ENCODE results near the gene SPTLC2.
"Not testable (repeated sequence)": the region's sequence is repeated elsewhere in the genome, so short reads cannot be mapped to it uniquely, and the experiment has no call there.

Gene SPTLC2

DNA sequence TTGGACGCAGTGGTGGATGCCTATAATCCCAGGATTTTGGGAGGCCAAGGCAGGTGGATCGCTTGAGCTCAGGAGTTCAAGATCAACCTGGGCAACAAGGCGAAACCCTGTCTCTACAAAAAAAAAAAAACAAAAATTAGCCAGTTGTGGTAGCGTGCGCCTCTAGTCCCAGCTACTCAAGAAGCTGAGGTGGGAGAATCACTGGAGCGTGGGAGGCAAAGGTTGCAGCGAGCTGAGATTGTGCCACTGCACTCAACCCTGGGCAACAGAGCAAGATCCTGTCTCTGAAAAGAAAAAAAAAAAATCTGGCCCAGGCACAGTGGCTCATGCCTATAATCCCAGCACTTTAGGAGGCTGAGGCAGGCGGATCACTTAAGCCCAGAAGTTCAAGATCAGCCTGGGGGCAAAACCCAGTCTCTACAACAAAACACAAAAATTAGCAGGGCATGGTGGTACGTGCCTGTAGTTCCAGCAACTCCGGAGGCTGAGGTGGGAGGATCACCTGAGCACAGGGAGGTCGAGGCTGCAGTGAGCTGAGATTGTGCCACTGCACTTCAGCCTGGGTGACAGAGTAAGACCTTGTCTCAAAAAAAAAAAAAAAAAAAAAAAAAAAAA, 27.9 kb downstream of the SPTLC2 start:
- DNase-seq (ENCODE audit: low read depth), result not testable (repeated sequence)

DNA sequence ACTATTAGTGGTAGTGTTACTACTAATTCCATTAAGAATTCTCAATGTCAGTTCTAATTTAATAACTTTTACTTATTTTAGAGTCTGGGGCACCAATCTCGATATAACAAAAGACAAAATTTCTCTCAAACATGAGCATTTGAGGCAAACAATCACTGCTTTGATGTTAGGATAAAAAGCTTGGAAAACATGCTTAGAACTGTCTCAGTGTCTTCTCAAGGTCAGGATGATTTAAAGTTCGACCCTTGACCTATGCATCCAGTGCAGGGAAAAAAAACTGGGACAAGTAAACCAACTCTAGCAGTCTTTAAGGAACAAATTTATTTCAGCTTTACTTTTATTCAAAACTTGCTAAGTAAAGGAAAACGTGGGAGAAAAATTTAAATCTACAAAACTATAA, 31.1 kb downstream of the SPTLC2 start:
- no peak for DNase-seq (ENCODE audit: low read depth)

- no peak for DNase-seq (ENCODE audit: low read depth)
Observed at GRCh38 chr14:77584809-77585208, 31.6 kb downstream of the SPTLC2 start.

- DNase-seq (ENCODE audit: low read depth), result no peak
Observed at GRCh38 chr14:77583657-77584056, 32.8 kb downstream of the SPTLC2 start.

DNA sequence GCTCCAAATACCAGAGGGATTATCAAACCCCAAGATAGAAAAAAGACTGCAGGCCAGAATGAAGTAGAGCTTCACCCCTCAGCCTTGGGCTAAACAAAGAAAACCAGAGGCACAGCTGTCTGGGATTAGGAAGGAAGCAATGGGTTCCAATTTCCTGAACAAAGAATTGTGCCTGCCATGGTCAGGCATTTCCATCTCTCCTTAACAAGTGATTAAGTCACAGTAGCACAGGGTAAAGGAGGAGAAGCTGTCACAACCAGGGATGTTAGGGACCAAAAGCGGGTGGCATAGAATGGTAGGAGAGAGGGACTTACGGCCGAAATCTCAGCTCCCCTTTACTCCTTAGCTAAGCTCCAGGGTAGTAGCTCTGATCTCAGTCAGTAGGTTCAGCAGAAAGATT, 33.9 kb downstream of the SPTLC2 start:
- DNase-seq (ENCODE audit: low read depth), result no peak

DNA sequence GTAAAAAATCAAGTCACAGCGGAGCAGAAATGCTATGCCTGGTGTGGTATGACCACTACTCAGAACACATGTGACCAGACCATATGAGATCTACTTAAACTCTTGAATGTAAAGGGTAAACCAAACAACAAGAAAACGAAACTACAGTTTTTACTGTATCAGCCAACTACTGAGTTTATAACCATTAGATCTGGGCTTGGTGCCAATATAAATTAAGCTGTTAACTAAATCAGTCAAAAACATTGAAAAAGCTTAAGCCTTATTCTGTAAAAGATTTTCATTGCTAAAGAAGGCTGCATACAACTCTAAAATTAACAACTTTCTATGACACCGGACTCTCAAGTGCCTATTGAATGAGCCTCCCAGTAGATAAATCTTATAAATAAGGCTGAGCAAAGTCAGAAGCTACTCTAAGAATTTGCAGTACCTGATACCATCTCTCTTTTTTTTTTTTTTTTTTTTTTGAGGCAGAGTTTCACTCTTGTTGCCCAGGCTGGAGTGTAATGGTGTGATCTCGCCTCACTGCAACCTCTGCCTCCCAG, 35.4 kb downstream of the SPTLC2 start:
- DNase-seq (ENCODE audit: low read depth), result no peak

GRCh38 chr14:77580477-77580876, 36.0 kb downstream of the SPTLC2 start:
- DNase-seq (ENCODE audit: low read depth), result no peak

DNA sequence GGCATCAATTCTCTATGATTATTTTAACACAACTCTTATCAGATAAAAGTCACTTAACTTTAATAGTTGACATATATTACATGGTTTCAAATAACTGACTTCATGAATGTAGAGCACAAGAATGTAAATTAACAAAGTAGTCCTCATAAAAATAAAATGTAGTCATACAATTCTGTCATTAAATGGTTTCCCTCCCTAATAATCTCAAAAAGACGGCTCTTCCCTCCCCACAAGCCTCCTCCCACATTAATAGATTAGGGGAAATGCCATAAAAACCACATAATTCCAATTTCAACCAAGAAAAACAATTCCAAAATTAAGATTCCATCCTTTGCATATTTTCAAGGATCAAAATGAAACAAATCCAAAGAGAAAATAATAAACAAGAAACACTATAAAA, 36.7 kb downstream of the SPTLC2 start:
- DNase-seq (ENCODE audit: low read depth), result no peak

- DNase-seq (ENCODE audit: low read depth), result no peak
Observed at GRCh38 chr14:77579065-77579464, 37.4 kb downstream of the SPTLC2 start.

DNA sequence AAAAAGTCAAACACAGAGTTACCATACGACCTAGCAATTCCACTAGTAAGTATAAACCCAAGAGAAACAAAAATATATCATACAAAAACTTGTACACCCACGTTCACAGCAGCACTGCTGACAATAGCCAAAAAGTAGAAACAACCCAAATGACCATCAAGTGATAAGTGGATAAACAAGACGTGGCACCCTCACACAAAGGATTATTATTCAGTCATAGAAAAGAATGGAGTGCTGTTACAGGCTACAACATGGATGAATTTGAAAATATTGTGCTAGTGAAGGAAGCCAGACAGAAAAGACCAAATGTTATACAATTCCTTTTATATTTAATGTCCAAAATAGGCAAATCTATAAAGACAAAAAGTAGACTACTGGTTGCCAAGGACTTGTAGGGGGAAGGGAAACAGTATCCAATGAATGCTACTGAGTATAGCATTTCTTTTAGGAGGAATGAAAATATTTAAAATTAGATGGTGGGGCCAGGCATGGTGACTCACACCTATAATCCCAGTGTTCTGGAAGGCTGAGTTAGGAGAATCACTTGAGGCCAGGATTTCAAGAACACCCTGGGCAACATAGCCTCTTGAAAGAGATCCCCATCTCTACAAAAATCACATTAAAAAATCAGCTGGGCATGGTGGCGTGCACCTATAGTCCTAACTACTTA, 41.9 kb downstream of the SPTLC2 start:
- no peak for DNase-seq (ENCODE audit: low read depth)

- DNase-seq (ENCODE audit: low read depth), result no peak
Observed at GRCh38 chr14:77573964-77574363, 42.5 kb downstream of the SPTLC2 start.

- no peak for DNase-seq (ENCODE audit: low read depth)
Observed at GRCh38 chr14:77570706-77571268, 45.6 kb downstream of the SPTLC2 start.

- no peak for DNase-seq (ENCODE audit: low read depth)
Observed at GRCh38 chr14:77565994-77566305, 50.5 kb downstream of the SPTLC2 start.

- DNase-seq (ENCODE audit: low read depth), result no peak
Observed at GRCh38 chr14:77565289-77565993, 51.0 kb downstream of the SPTLC2 start.

GRCh38 chr14:77562681-77563080, 53.8 kb downstream of the SPTLC2 start:
- no peak for DNase-seq (ENCODE audit: low read depth)

GRCh38 chr14:77561881-77562280, 54.6 kb downstream of the SPTLC2 start:
- DNase-seq (ENCODE audit: low read depth), result no peak

GRCh38 chr14:77559381-77559780, 57.1 kb downstream of the SPTLC2 start:
- no peak for DNase-seq (ENCODE audit: low read depth)

DNA sequence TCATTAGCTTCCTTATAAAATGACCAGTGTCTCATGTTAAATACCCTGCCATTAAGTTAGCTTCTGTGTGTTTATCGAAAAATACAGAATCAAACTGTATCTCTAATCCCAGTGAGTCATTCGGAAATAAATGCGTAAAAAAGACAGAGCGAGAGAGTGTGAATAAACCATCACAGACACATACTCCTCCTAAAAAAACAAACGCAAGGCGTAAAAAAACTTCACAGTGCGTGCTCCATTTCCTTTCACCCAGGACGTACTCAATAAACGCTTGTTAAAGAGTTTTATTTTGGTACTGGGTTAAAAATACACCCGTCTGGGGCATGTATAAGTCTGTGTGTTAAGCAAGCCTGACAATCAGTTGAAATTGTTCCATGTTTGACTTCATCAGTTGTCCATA, 59.0 kb downstream of the SPTLC2 start:
- DNase-seq (ENCODE audit: low read depth), result no peak

GRCh38 chr14:77556946-77557345, 59.5 kb downstream of the SPTLC2 start:
- no peak for DNase-seq (ENCODE audit: low read depth)

DNA sequence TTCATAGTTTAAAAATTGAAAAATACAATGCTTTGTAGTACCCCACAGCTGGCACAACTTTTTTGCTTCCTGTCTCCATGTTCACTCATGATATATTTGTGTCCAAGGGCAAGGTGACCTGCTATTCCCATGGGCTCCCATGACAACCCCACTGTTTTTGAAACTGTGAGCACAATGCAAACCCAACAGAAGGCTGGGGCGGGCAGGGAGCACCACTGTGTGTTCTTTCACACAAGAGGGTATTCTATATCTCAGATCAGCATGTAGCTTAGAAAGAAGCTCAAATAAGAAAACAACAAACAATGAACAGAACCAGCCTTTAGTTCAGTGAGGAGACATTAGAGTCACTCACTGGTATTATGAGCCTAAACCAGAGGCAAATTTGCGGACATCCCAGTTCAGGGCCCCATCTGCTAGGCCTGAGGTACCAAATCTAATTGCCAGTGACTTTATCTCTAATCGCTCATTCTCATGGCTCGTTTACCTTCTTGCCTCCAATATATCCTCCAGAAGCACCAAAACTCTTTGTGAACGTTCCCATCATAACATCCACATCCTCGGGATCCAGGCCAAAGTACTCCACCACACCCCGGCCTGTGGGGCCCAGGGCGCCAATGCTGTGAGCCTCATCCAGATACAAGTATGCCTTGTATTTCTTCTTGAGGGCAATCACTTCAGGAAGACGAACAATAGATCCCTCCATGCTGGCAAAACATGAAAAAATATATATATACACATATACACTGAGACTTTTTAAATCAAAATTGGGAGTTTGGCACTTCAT, 61.4 kb downstream of the SPTLC2 start:
- no peak for DNase-seq (ENCODE audit: low read depth)

DNA sequence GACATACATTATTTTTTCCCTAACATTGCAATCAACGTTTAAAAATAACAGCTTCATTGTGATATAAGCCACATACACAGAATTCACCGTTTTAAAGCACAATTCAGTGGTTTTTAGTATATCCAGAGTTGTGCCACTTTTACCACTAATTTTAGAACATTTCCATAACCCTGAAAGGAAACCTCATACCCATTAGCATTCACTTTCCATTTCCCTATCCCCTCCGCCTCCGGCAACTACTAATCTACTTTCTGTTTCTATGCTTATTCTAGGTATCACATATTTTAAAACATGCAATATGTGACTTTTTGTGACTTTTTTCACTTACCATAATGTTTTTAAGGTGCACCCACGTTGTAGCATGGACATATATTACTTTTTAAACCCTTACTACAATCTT, 62.2 kb downstream of the SPTLC2 start:
- no peak for DNase-seq (ENCODE audit: low read depth)

- no peak for DNase-seq (ENCODE audit: low read depth)
Observed at GRCh38 chr14:77549451-77549850, 67.0 kb downstream of the SPTLC2 start.

Measured in stimulated activated CD8-positive, alpha-beta memory T cell treated with anti-CD3 and anti-CD28 coated beads, Interleukin-4, amount 100 ng/mL, for 24 hours (primary cell).